ENCODE results near the gene ADAMTS1.

Gene ADAMTS1

GRCh38 chr21:26798856-26799751 lies 46.1 kb downstream of the ADAMTS1 start (continued):
- TF ChIP-seq INSM2 (tag by site-specific recombination; IDR thresholded peaks at IDR 0.05) (0 out of 2 replicates have a peak, but pooled peaks have one; percentile 33), ZNF148 (tag by site-specific recombination; IDR thresholded peaks at IDR 0.05; ENCODE audit: borderline replicate concordance) (no peak), ZNF510 (tag by site-specific recombination; IDR thresholded peaks at IDR 0.05; ENCODE audit: insufficient replicate concordance) (no peak), ZNF624 (tag by site-specific recombination; IDR thresholded peaks at IDR 0.05) (no peak), ZNF354C (tag by site-specific recombination; IDR thresholded peaks at IDR 0.05; ENCODE audit: borderline replicate concordance, low read depth) (no peak), ZNF266 (tag by site-specific recombination; IDR thresholded peaks at IDR 0.05; ENCODE audit: low read depth) (no peak), ZNF202 (tag by site-specific recombination; IDR thresholded peaks at IDR 0.05; ENCODE audit: borderline replicate concordance) (no peak), YY2 (tag by site-specific recombination; IDR thresholded peaks at IDR 0.05) (0 out of 2 replicates have a peak, but pooled peaks have one; percentile 13), ZNF426 (tag by site-specific recombination; IDR thresholded peaks at IDR 0.05) (no peak), ZNF449 (tag by site-specific recombination; IDR thresholded peaks at IDR 0.05) (no peak), ZNF169 (tag by site-specific recombination; IDR thresholded peaks at IDR 0.05) (no peak), ZNF292 (tag by site-specific recombination; IDR thresholded peaks at IDR 0.05; ENCODE audit: borderline replicate concordance, low read depth) (no peak), ZSCAN4 (tag by site-specific recombination; IDR thresholded peaks at IDR 0.05) (no peak), ZNF239 (tag by site-specific recombination; IDR thresholded peaks at IDR 0.05) (no peak), ZNF548 (tag by site-specific recombination; IDR thresholded peaks at IDR 0.05) (no peak), ZNF555 (tag by site-specific recombination; conservative IDR thresholded peaks at IDR 0.05) (no peak), OSR2 (tag by site-specific recombination; IDR thresholded peaks at IDR 0.05) (peak; percentile 84), ZNF623 (tag by site-specific recombination; IDR thresholded peaks at IDR 0.05) (0 out of 2 replicates have a peak, but pooled peaks have one; percentile 9), ZNF707 (tag by site-specific recombination; IDR thresholded peaks at IDR 0.05) (0 out of 2 replicates have a peak, but pooled peaks have one; percentile 9), ZNF529 (tag by site-specific recombination; IDR thresholded peaks at IDR 0.05; ENCODE audit: insufficient replicate concordance) (peak; percentile 87), ZNF544 (tag by site-specific recombination; IDR thresholded peaks at IDR 0.05) (no peak), PRDM4 (tag by site-specific recombination; IDR thresholded peaks at IDR 0.05) (peak; percentile 50), ZNF112 (tag by site-specific recombination; IDR thresholded peaks at IDR 0.05) (no peak), ZNF2 (tag by site-specific recombination; IDR thresholded peaks at IDR 0.05) (0 out of 2 replicates have a peak, but pooled peaks have one; percentile 20), ZNF830 (tag by site-specific recombination; IDR thresholded peaks at IDR 0.05; ENCODE audit: low read depth) (no peak), ZNF391 (tag by site-specific recombination; IDR thresholded peaks at IDR 0.05; ENCODE audit: borderline replicate concordance, low read depth) (no peak), ZBTB20 (tag by site-specific recombination; IDR thresholded peaks at IDR 0.05) (no peak), ZNF549 (tag by site-specific recombination; IDR thresholded peaks at IDR 0.05) (0 out of 2 replicates have a peak, but pooled peaks have one; percentile 49), ZNF416 (tag by site-specific recombination; IDR thresholded peaks at IDR 0.05) (no peak)

Data from HEK293 (cell line).